ENCODE measurements around the gene SERINC1. TPM values are rescaled to one million over a fixed set of nuclear protein-coding genes. Genes with fewer than 3 reads are reported as not detected.

SERINC1 gene
- total and polyA plus RNA-seq, 9 of the 15 experiments (the other 6 are each of a cell fraction or from before 2014, with no cell fraction given), result 28.8 to 64.6 (median 39.7) TPM

DNA sequence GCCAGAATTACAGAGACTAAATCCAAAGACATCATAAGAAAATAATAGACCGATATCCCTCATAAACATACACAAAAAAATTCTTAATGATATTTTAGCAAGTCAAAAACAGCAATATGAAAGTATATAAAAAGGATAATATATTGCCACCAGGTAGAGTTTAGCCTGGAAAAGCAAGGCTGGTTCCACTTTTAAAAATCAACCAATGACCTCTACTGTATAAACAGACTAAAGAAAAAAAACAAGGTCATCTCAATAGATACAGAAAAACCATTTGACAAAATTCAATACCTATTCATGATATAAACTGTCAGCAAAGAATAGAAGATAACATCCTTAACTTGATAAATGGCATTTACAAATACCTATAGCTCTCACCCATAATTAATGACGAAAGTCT lies 9.7 kb downstream of the SERINC1 start:
- no TSS peak for BruUV-seq (replicated peaks)
- ChIA-PET CTCF (ENCODE audit: low intra/inter-chr PET ratio) (no interaction called here), POLR2A (interaction anchor here (0.7 kb wide), 1 partner anchor 12 kb away, joined by 3 read pairs; no protein-coding TSS in a partner anchor)
- no peak for DNase-seq (ENCODE audit: extremely low read depth in 1 of 4, low spot score in 3 of 4)
- Histone ChIP-seq H2AFZ (ENCODE audit: low read depth, low read length) (no peak overlapping the region), H3K9me1 (ENCODE audit: control insufficient read depth, insufficient read depth, low read length) (no peaks in the 10 kb centered on the region), H3K9me3 (replicated peaks; ENCODE audit: control insufficient read depth, insufficient read depth, low read depth, low read length) (no peaks in the 10 kb centered on the region), H3K4me1 (replicated peaks in 1 of 2; ENCODE audit: control insufficient read depth in 2 of 2, insufficient read depth in 2 of 2, low read length in 2 of 2) (no peaks in the 10 kb centered on the region), H3K27ac (ENCODE audit: extremely low read depth, low read depth, low read length) (no peak overlapping the region), H4K20me1 (replicated peaks; ENCODE audit: control insufficient read depth, insufficient read depth, low read length) (0 out of 2 replicates have a peak, but pooled peaks cover 4% of the 10 kb centered on the region), H3K9ac (ENCODE audit: insufficient read depth in 1 of 2, low read depth in 2 of 2, low read length in 2 of 2) (no peak overlapping the region), H3K27me3 (ENCODE audit: control insufficient read depth in 2 of 2, insufficient read depth in 2 of 2, low read length in 2 of 2) (no peaks in the 10 kb centered on the region), H3K4me3 (no peak overlapping the region), H3K79me2 (ENCODE audit: control insufficient read depth, insufficient read depth, low read length) (peaks cover 89% of the 10 kb centered on the region), H3K4me2 (ENCODE audit: insufficient read depth, low read length) (no peak overlapping the region), H3K36me3 (ENCODE audit: control insufficient read depth, insufficient read depth, low read length) (peaks cover 24% of the 10 kb centered on the region; the same call in 2 of the 3 replicates)
- FAIRE-seq, result no peak
- WGBS (ENCODE audit: insufficient coverage, low coverage, missing lambda C conversion rate), result 72% methylated on average over 2 of the region's 2 CpGs
- intact Hi-C loops (cut with micrococcal nuclease) (no loop called here), in situ Hi-C loops (cut with MboI) (no loop called here)
- no peak for TF ChIP-seq KLF1 (tag; IDR thresholded peaks at IDR 0.05)
- TF ChIP-seq ZKSCAN3 (CRISPR knock-in tag; IDR thresholded peaks at IDR 0.05), result no peak
- TF ChIP-seq, protein P1, sequence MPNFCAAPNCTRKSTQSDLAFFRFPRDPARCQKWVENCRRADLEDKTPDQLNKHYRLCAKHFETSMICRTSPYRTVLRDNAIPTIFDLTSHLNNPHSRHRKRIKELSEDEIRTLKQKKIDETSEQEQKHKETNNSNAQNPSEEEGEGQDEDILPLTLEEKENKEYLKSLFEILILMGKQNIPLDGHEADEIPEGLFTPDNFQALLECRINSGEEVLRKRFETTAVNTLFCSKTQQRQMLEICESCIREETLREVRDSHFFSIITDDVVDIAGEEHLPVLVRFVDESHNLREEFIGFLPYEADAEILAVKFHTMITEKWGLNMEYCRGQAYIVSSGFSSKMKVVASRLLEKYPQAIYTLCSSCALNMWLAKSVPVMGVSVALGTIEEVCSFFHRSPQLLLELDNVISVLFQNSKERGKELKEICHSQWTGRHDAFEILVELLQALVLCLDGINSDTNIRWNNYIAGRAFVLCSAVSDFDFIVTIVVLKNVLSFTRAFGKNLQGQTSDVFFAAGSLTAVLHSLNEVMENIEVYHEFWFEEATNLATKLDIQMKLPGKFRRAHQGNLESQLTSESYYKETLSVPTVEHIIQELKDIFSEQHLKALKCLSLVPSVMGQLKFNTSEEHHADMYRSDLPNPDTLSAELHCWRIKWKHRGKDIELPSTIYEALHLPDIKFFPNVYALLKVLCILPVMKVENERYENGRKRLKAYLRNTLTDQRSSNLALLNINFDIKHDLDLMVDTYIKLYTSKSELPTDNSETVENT (CRISPR knock-in tag; IDR thresholded peaks at IDR 0.05), result no peak
- no peak for TF ChIP-seq NR2C2 (CRISPR knock-in tag; IDR thresholded peaks at IDR 0.05)
- no peak for TF ChIP-seq NR2C2 (tag; IDR thresholded peaks at IDR 0.05)
- no peak for TF ChIP-seq ZNF224 (CRISPR knock-in tag; IDR thresholded peaks at IDR 0.05)
- TF ChIP-seq, protein P2, sequence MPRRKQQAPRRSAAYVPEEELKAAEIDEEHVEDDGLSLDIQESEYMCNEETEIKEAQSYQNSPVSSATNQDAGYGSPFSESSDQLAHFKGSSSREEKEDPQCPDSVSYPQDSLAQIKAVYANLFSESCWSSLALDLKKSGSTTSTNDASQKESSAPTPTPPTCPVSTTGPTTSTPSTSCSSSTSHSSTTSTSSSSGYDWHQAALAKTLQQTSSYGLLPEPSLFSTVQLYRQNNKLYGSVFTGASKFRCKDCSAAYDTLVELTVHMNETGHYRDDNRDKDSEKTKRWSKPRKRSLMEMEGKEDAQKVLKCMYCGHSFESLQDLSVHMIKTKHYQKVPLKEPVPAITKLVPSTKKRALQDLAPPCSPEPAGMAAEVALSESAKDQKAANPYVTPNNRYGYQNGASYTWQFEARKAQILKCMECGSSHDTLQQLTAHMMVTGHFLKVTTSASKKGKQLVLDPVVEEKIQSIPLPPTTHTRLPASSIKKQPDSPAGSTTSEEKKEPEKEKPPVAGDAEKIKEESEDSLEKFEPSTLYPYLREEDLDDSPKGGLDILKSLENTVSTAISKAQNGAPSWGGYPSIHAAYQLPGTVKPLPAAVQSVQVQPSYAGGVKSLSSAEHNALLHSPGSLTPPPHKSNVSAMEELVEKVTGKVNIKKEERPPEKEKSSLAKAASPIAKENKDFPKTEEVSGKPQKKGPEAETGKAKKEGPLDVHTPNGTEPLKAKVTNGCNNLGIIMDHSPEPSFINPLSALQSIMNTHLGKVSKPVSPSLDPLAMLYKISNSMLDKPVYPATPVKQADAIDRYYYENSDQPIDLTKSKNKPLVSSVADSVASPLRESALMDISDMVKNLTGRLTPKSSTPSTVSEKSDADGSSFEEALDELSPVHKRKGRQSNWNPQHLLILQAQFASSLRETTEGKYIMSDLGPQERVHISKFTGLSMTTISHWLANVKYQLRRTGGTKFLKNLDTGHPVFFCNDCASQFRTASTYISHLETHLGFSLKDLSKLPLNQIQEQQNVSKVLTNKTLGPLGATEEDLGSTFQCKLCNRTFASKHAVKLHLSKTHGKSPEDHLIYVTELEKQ (CRISPR knock-in tag; IDR thresholded peaks at IDR 0.05), result no peak
- no peak for TF ChIP-seq ZNF263 (CRISPR knock-in tag; IDR thresholded peaks at IDR 0.05; ENCODE audit: borderline replicate concordance)
- TF ChIP-seq, protein P3, sequence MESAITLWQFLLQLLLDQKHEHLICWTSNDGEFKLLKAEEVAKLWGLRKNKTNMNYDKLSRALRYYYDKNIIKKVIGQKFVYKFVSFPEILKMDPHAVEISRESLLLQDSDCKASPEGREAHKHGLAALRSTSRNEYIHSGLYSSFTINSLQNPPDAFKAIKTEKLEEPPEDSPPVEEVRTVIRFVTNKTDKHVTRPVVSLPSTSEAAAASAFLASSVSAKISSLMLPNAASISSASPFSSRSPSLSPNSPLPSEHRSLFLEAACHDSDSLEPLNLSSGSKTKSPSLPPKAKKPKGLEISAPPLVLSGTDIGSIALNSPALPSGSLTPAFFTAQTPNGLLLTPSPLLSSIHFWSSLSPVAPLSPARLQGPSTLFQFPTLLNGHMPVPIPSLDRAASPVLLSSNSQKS (CRISPR knock-in tag; IDR thresholded peaks at IDR 0.05), result no peak
- no peak for TF ChIP-seq ETV6 (IDR thresholded peaks at IDR 0.05; ENCODE audit: borderline replicate concordance in 1 of 2, low read depth in 2 of 2, low read length in 1 of 2)
- TF ChIP-seq ETV6 (CRISPR knock-in tag; IDR thresholded peaks at IDR 0.05; ENCODE audit: borderline replicate concordance), result no peak
- no peak for TF ChIP-seq ELF1 (tag; IDR thresholded peaks at IDR 0.05)
- TF ChIP-seq TGIF2 (CRISPR knock-in tag; IDR thresholded peaks at IDR 0.05), result no peak
- TF ChIP-seq ZFP36 (IDR thresholded peaks at IDR 0.05; ENCODE audit: low read depth, low read length, partially characterized antibody), result no peak
- ATAC-seq, result no peak
